ENCODE results near the gene TNNT1. TPM values are rescaled to one million over a fixed set of nuclear protein-coding genes. Genes with fewer than 3 reads are reported as not detected.

Gene TNNT1
- total RNA-seq, 1 experiment from 2014 or later: 228 TPM

DNA sequence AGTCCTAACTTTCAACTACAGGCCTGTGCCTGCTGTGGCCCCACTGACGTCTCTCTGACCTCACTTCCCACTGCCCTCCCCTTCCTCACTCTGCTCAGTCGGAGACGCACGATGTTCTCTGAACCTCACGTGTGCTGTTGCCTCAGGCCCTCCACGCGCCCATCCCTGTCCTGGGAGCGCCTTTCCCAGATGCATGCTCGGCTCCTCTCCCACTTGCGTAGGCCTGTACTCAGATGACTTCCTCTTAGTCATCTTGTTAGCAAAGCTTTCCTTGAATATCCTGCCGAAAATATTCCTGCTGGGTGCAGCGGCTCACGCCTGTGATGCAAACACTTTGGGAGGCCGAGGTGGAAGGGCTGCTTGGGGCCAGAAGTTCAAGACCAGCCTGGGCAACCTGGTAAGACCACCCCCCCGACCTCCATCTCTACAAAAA, 40.4 kb upstream of the TNNT1 start:
- Histone ChIP-seq H3F3A (ENCODE audit: insufficient read depth, low read depth) (peaks cover 30% of the 10 kb centered on the region), H3K27me3 (ENCODE audit: insufficient read depth, low read depth) (no peaks in the 10 kb centered on the region), H2AFZ (peak overlapping the region; percentile 37; the same call in 1 of the 2 replicates), H3K27ac (peak overlapping the region; percentile 75), H3K36me3 (ENCODE audit: low read depth) (no peaks in the 10 kb centered on the region), H3K4me3 (no peak overlapping the region), H4K20me1 (ENCODE audit: insufficient read depth) (no peaks in the 10 kb centered on the region), H3K9me3 (ENCODE audit: insufficient read depth, low read depth) (no peaks in the 10 kb centered on the region), H3K4me1 (replicated peaks; ENCODE audit: insufficient read depth) (peaks cover 15% of the 10 kb centered on the region; the same call in 1 of the 2 replicates), H3K79me2 (ENCODE audit: low read depth) (no peaks in the 10 kb centered on the region), H3K4me2 (peak overlapping the region; percentile 49), H3K9me2 (ENCODE audit: insufficient read depth) (no peaks in the 10 kb centered on the region)
- CTCF ChIA-PET: interaction anchor here (1.8 kb wide), 1 partner anchor 29 kb away, joined by 7 read pairs; no protein-coding TSS in a partner anchor
- POLR2A ChIA-PET (ENCODE audit: unreplicated experiment): interaction anchor here (0.6 kb wide), 1 partner anchor 264 kb away, joined by 8 read pairs; no protein-coding TSS in a partner anchor
- intact Hi-C loops (cut with micrococcal nuclease; ENCODE audit: unreplicated experiment): loop anchor here (1.0 to 2.0 kb wide), 3 partner anchors 21 to 27 kb away; partner anchors contain the start of gene DNAAF3
- peak; percentile 90 to 91 for DNase-seq
- TF ChIP-seq, protein P1, sequence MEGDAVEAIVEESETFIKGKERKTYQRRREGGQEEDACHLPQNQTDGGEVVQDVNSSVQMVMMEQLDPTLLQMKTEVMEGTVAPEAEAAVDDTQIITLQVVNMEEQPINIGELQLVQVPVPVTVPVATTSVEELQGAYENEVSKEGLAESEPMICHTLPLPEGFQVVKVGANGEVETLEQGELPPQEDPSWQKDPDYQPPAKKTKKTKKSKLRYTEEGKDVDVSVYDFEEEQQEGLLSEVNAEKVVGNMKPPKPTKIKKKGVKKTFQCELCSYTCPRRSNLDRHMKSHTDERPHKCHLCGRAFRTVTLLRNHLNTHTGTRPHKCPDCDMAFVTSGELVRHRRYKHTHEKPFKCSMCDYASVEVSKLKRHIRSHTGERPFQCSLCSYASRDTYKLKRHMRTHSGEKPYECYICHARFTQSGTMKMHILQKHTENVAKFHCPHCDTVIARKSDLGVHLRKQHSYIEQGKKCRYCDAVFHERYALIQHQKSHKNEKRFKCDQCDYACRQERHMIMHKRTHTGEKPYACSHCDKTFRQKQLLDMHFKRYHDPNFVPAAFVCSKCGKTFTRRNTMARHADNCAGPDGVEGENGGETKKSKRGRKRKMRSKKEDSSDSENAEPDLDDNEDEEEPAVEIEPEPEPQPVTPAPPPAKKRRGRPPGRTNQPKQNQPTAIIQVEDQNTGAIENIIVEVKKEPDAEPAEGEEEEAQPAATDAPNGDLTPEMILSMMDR (conservative IDR thresholded peaks at IDR 0.05): no peak
- no peak for TF ChIP-seq EZH2 (IDR thresholded peaks at IDR 0.05; ENCODE audit: low read depth)
- no TSS peak for BruUV-seq (replicated peaks)

DNA sequence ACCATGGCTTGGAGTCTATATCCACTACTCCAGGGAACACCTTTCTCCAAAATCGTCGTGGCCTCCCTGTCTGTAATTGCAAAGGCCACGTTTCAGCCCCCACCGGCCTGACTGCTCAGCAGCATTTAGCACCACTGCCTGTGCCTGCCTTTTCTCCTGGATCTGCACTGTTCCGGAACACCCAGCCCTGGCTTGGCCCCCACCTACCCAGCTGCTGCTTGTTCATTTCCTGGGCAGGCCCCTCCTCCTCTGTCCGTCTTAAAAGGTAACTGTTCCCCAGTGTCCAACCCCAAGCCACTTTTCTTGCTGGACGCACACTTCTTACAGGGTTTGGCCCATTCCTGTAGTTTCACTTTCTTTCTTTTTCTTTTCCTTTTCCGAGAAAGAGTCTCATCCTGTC, 39.6 kb upstream of the TNNT1 start:
- H3K4me1 ChIP-seq (replicated peaks; ENCODE audit: insufficient read depth): peaks cover 15% of the 10 kb centered on the region; the same call in 1 of the 2 replicates
- no peaks in the 10 kb centered on the region for H3K9me3 ChIP-seq (ENCODE audit: insufficient read depth, low read depth)
- H3K27me3 ChIP-seq (ENCODE audit: insufficient read depth, low read depth): no peaks in the 10 kb centered on the region
- POLR2A ChIA-PET (ENCODE audit: unreplicated experiment): interaction anchor here (0.7 kb wide), 2 partner anchors 18 to 41 kb away, joined by 5 to 6 read pairs; no protein-coding TSS in a partner anchor
- no peak overlapping the region for H2AFZ ChIP-seq
- TSS peak; percentile 56 for BruUV-seq (replicated peaks)
- DNase-seq: peak in 1 of 2 experiments; percentile 64
- no peaks in the 10 kb centered on the region for H4K20me1 ChIP-seq (ENCODE audit: insufficient read depth)
- CTCF ChIA-PET: interaction anchor here (0.5 to 1.8 kb wide), 2 partner anchors 20 to 29 kb away, joined by 3 to 7 read pairs; no protein-coding TSS in a partner anchor
- H3K36me3 ChIP-seq (ENCODE audit: low read depth): no peaks in the 10 kb centered on the region
- intact Hi-C loops (cut with micrococcal nuclease; ENCODE audit: unreplicated experiment): loop anchor here (1.0 to 2.0 kb wide), 3 partner anchors 22 to 28 kb away; partner anchors contain the start of gene DNAAF3
- H3K4me3 ChIP-seq: no peak overlapping the region
- no peaks in the 10 kb centered on the region for H3K9me2 ChIP-seq (ENCODE audit: insufficient read depth)
- peaks cover 30% of the 10 kb centered on the region for H3F3A ChIP-seq (ENCODE audit: insufficient read depth, low read depth)
- H3K4me2 ChIP-seq: peak overlapping the region; percentile 49; the same call in 1 of the 2 replicates
- TF ChIP-seq, protein P1 (conservative IDR thresholded peaks at IDR 0.05): no peak
- no peak for TF ChIP-seq EZH2 (IDR thresholded peaks at IDR 0.05; ENCODE audit: low read depth)
- H3K79me2 ChIP-seq (ENCODE audit: low read depth): no peaks in the 10 kb centered on the region
- H3K27ac ChIP-seq: peak overlapping the region; percentile 75

DNA sequence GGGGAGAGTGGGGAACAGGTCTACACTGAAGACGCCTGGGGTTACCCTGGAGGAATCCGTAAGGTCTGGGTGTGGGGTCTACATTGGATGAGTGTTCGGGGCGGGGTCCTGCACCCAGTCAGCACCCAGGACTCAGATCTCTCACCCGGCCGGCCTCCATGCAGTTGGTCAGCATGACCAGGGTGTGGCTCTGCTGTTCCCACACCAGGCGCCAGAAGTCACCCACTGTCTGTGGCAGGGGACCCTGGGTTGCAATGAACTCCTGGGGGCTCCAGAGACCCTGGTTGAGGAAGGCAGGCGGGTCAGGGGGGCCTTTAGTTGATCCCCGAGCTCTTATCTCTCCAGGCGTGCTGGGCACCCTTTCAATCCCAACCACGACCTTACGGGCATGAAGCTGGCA, 37.1 kb upstream of the TNNT1 start:
- ChIA-PET POLR2A (ENCODE audit: unreplicated experiment) (no interaction called here), CTCF (no interaction called here)
- Histone ChIP-seq H3K27me3 (ENCODE audit: insufficient read depth, low read depth) (no peaks in the 10 kb centered on the region), H3K36me3 (ENCODE audit: low read depth) (no peaks in the 10 kb centered on the region), H4K20me1 (ENCODE audit: insufficient read depth) (no peaks in the 10 kb centered on the region), H3K27ac (no peak overlapping the region), H3K4me1 (replicated peaks; ENCODE audit: insufficient read depth) (peaks cover 15% of the 10 kb centered on the region; the same call in 1 of the 2 replicates), H3K4me2 (no peak overlapping the region), H3F3A (ENCODE audit: insufficient read depth, low read depth) (peaks cover 20% of the 10 kb centered on the region), H3K9me3 (ENCODE audit: insufficient read depth, low read depth) (no peaks in the 10 kb centered on the region), H3K9me2 (ENCODE audit: insufficient read depth) (no peaks in the 10 kb centered on the region), H2AFZ (no peak overlapping the region), H3K79me2 (ENCODE audit: low read depth) (no peaks in the 10 kb centered on the region), H3K4me3 (no peak overlapping the region)
- no peak for TF ChIP-seq EZH2 (IDR thresholded peaks at IDR 0.05; ENCODE audit: low read depth)
- TF ChIP-seq, protein P1 (conservative IDR thresholded peaks at IDR 0.05): no peak
- BruUV-seq (replicated peaks): no TSS peak
- DNase-seq: no peak
- intact Hi-C loops (cut with micrococcal nuclease; ENCODE audit: unreplicated experiment): no loop called here
